ENCODE data around the gene CEP43.

GRCh38 chr6:166972101-166972500 lies 27.1 kb upstream of the CEP43 start:
- TF ChIP-seq CTCF (IDR thresholded peaks at IDR 0.05; ENCODE audit: poor library complexity) (no peak), EZH2 (IDR thresholded peaks at IDR 0.05; ENCODE audit: borderline replicate concordance) (no peak), EZH2phosphoT487 (IDR thresholded peaks at IDR 0.05; ENCODE audit: low read depth, severe bottlenecking, unreplicated experiment) (no peak)

Data from hepatocyte (in vitro differentiated cells).